C1 segment of cervical spinal cord (tissue), 14 donors: Measurements from ENCODE around the gene FRA10AC1.

Experiments used
- DNase-seq, 14 donors: peaks; one replicate each; lab custom pipeline; 2025; lab: John Stamatoyannopoulos, UW

Gene FRA10AC1

DNA sequence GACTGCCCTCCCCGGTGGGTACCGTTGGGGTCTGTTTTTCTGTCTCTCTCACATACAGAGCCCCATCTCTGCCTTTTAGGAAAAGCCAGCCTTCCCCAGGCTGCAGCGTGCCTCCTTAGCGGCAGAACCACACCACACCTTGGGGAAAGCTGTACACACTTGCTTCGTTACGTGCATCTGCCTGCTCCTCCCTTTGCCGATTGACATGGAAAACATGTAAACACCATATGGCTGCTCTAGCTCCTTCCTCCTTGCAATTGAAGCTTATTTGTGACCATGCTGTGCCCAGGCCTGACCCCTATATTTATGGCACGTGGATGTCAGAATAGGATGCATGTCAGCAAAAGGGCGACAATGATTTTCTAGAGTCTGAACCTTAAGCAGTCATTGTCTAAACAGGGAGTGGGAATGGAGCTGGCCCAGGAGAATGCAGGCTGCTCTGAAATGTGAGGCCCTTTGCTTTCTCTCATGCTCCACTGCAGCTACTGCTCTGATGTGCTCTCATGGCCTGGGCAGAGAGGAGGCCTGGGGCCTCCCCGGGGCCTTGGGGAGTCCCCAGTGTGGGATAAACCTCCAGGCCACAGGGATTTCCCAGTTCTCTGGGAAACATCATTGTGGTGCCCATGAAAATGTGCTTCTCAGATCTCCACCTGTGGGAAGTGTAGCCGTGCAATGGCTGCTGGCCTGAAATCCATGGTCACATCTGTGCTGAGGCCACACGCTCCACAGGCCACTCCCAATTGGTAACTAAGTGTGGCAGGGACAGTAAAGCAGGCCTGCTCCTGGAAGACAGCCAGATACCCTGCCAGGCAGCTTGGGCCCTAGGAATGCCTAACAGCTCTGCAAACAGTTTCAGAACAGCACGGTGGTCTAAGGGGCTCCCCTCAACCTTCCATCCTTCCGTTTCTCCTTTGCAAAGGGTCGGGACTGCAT, 71.5 kb downstream of the FRA10AC1 start:
- no peak for DNase-seq

DNA sequence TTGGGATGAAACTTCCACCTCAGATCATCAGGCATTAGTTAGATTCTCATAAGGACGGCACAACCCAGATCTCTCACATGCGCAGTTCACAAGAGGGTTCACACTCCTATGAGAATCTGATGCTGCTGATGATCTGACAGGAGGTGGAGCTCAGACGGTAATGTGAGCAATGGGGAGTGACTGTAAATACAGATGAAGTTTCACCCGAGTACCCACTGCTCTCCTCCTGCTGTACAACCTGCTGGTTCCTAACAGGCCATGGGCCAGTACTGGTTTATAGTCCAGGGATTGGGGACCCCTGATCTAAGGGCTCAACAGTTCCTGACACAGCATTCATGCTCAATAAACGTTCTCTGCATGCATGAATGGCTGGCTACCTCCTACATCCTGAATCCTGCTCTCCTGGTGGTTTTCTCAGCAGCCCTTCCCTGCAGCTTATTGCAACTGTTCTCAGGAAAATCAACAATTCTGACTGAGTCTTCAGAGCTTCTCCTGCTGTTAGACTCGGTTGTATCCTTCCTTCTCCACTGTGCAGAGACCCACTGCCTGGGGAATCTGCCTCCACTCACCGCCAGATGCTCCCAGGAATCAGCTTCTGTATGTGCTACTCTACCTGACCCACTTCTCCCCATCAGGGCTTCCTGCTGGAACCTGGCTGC, 72.6 kb downstream of the FRA10AC1 start:
- no peak for DNase-seq

DNA sequence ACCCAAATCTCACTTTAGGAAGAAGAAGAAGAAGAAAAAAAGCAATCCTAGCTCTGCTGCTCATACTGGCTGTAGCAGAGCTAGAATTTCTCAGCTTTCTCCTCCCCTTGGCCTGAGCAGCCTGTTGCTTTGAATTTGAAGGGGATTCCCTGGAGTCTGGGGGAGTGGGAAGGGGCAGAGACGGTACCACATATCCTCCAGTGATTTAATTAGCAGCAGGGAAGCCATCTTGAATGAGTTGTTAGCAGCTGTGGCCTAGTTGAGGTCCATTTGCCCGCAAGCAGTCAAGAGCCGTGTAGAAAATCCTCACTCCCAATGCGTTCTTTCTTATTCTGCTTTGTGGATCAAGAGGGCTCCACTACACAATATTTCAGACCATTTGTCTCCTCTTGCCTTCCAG, 73.5 kb downstream of the FRA10AC1 start:
- DNase-seq, result no peak

DNA sequence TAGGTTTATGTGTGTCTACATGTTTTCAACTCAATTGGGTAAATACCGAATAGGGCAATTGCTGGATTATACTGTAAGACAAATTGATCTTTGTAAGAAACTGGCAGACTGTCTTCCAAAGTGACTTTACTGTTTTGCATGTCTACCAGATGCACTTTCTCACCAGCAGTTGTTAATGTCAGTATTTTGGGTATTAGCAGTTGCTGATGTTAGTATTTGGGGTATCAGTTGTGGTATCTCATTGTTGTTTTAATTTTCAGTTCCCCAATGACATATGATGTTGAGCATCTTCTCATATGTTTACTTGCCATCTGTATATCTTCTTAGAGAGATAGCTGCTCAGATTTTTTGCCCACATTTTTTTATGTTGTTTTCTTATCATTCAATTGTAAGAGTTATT, 79.5 kb downstream of the FRA10AC1 start:
- DNase-seq, result no peak

GRCh38 chr10:93620925-93621324, 81.5 kb downstream of the FRA10AC1 start:
- no peak for DNase-seq
